T-helper 1 cell treated with Interleukin-12 subunit alpha and Interleukin-12 subunit beta and Interleukin-4 antibody, amounts not matched to agents 30 μg/mL and 1 μg/mL, for 36 hours (primary cell): Measurements from ENCODE around the gene MFSD8.
"Not testable (repeated sequence)": the region's sequence is repeated elsewhere in the genome, so short reads cannot be mapped to it uniquely, and the experiment has no call there.

Experiments used
- H3K27ac Mint-ChIP-seq: one replicate; pipeline ENCODE4 v1.8.0; 2021; ENCODE audit warnings: mild to moderate bottlenecking, mixed read lengths
- H3K27me3 Mint-ChIP-seq: one replicate; pipeline ENCODE4 v1.8.0; 2021; ENCODE audit warnings: low read depth, mixed read lengths
- H3K36me3 Mint-ChIP-seq: one replicate; pipeline ENCODE4 v1.8.0; 2021; ENCODE audit warnings: low read depth, mixed read lengths
- H3K4me1 Mint-ChIP-seq: one replicate; pipeline ENCODE4 v1.8.0; 2021; ENCODE audit warnings: low read depth, mixed read lengths
- H3K4me3 Mint-ChIP-seq: one replicate; pipeline ENCODE4 v1.8.0; 2021; ENCODE audit warnings: mild to moderate bottlenecking, moderate library complexity, mixed read lengths
- H3K9me3 Mint-ChIP-seq: one replicate; pipeline ENCODE4 v1.8.0; 2021; ENCODE audit warnings: mixed read lengths

Gene MFSD8

GRCh38 chr4:127899682-127900081 is 65.3 kb downstream of the MFSD8 start:
- H3K27ac Mint-ChIP-seq, H3K4me3 Mint-ChIP-seq, H3K9me3 Mint-ChIP-seq, H3K4me1 Mint-ChIP-seq, H3K27me3 Mint-ChIP-seq: not testable (repeated sequence)
- H3K36me3 Mint-ChIP-seq: peaks cover 33% of the 10 kb centered on the region

- no peak overlapping the region for H3K4me3 Mint-ChIP-seq
- H3K36me3 Mint-ChIP-seq: peaks cover 40% of the 10 kb centered on the region
- H3K27ac Mint-ChIP-seq: no peak overlapping the region
- H3K4me1 Mint-ChIP-seq: peaks cover 3% of the 10 kb centered on the region
- no peaks in the 10 kb centered on the region for H3K9me3 Mint-ChIP-seq
- H3K27me3 Mint-ChIP-seq: no peaks in the 10 kb centered on the region
These were observed 68.4 kb downstream of the MFSD8 start for GRCh38 chr4:127896528-127896927.

- Mint-ChIP-seq H3K27me3 (no peaks in the 10 kb centered on the region), H3K27ac (no peak overlapping the region), H3K9me3 (no peaks in the 10 kb centered on the region), H3K36me3 (peaks cover 37% of the 10 kb centered on the region), H3K4me3 (no peak overlapping the region), H3K4me1 (peaks cover 2% of the 10 kb centered on the region)
These were observed 68.9 kb downstream of the MFSD8 start for GRCh38 chr4:127896069-127896468.

GRCh38 chr4:127889903-127890302 is 75.1 kb downstream of the MFSD8 start:
- Mint-ChIP-seq H3K9me3 (no peaks in the 10 kb centered on the region), H3K4me3 (no peak overlapping the region), H3K4me1 (peaks cover 24% of the 10 kb centered on the region), H3K27ac (no peak overlapping the region), H3K36me3 (peaks cover 38% of the 10 kb centered on the region), H3K27me3 (no peaks in the 10 kb centered on the region)

GRCh38 chr4:127888559-127888958 is 76.4 kb downstream of the MFSD8 start:
- H3K4me1 Mint-ChIP-seq: peaks cover 24% of the 10 kb centered on the region
- peak overlapping the region; percentile 4 for H3K27ac Mint-ChIP-seq
- no peak overlapping the region for H3K4me3 Mint-ChIP-seq
- peaks cover 31% of the 10 kb centered on the region for H3K36me3 Mint-ChIP-seq
- H3K9me3 Mint-ChIP-seq: no peaks in the 10 kb centered on the region
- H3K27me3 Mint-ChIP-seq: no peaks in the 10 kb centered on the region

- H3K36me3 Mint-ChIP-seq: peaks cover 17% of the 10 kb centered on the region
- peak overlapping the region; percentile 99 for H3K27ac Mint-ChIP-seq
- no peaks in the 10 kb centered on the region for H3K9me3 Mint-ChIP-seq
- H3K4me1 Mint-ChIP-seq: peaks cover 25% of the 10 kb centered on the region
- H3K4me3 Mint-ChIP-seq: peak overlapping the region; percentile 97
- no peaks in the 10 kb centered on the region for H3K27me3 Mint-ChIP-seq
These were observed 83.5 kb downstream of the MFSD8 start for GRCh38 chr4:127881563-127881864.

- H3K4me1 Mint-ChIP-seq: peaks cover 22% of the 10 kb centered on the region
- H3K27ac Mint-ChIP-seq: peak within 1 kb of the TSS; percentile 99
- no peaks in the 10 kb centered on the region for H3K27me3 Mint-ChIP-seq
- peaks cover 13% of the 10 kb centered on the region for H3K36me3 Mint-ChIP-seq
- H3K9me3 Mint-ChIP-seq: no peaks in the 10 kb centered on the region
- peak within 1 kb of the TSS; percentile 97 for H3K4me3 Mint-ChIP-seq
These were observed 84.0 kb downstream of the MFSD8 start, which contains the start of gene PLK4 for GRCh38 chr4:127880763-127881562. Gene PLK4 (plus strand): TSS chr4:127880893. CDS start chr4:127881135, 242 bp downstream.

- Mint-ChIP-seq H3K27ac (no peak overlapping the region), H3K4me3 (no peak overlapping the region), H3K27me3 (no peaks in the 10 kb centered on the region), H3K9me3 (no peaks in the 10 kb centered on the region), H3K4me1 (peaks cover 11% of the 10 kb centered on the region), H3K36me3 (peaks cover 6% of the 10 kb centered on the region)
These were observed 89.2 kb downstream of the MFSD8 start for GRCh38 chr4:127875791-127876190.

- no peak overlapping the region for H3K4me3 Mint-ChIP-seq
- H3K4me1 Mint-ChIP-seq: peaks cover 5% of the 10 kb centered on the region
- no peaks in the 10 kb centered on the region for H3K9me3 Mint-ChIP-seq
- no peaks in the 10 kb centered on the region for H3K27me3 Mint-ChIP-seq
- H3K36me3 Mint-ChIP-seq: peaks cover 1% of the 10 kb centered on the region
- H3K27ac Mint-ChIP-seq: no peak overlapping the region
These were observed 94.3 kb downstream of the MFSD8 start for GRCh38 chr4:127870688-127871087.

- no peaks in the 10 kb centered on the region for H3K9me3 Mint-ChIP-seq
- peaks cover 5% of the 10 kb centered on the region for H3K4me1 Mint-ChIP-seq
- H3K4me3 Mint-ChIP-seq: no peak overlapping the region
- H3K27ac Mint-ChIP-seq: no peak overlapping the region
- no peaks in the 10 kb centered on the region for H3K27me3 Mint-ChIP-seq
- peaks cover 1% of the 10 kb centered on the region for H3K36me3 Mint-ChIP-seq
These were observed 94.7 kb downstream of the MFSD8 start for GRCh38 chr4:127870281-127870680.

- Mint-ChIP-seq H3K9me3 (no peaks in the 10 kb centered on the region), H3K27me3 (no peaks in the 10 kb centered on the region), H3K4me3 (no peak overlapping the region), H3K4me1 (peaks cover 5% of the 10 kb centered on the region), H3K27ac (no peak overlapping the region), H3K36me3 (peaks cover 1% of the 10 kb centered on the region)
These were observed 96.8 kb downstream of the MFSD8 start for GRCh38 chr4:127868196-127868595.
